ENCODE results near the gene ATP5F1B.

- TF ChIP-seq, protein P1, sequence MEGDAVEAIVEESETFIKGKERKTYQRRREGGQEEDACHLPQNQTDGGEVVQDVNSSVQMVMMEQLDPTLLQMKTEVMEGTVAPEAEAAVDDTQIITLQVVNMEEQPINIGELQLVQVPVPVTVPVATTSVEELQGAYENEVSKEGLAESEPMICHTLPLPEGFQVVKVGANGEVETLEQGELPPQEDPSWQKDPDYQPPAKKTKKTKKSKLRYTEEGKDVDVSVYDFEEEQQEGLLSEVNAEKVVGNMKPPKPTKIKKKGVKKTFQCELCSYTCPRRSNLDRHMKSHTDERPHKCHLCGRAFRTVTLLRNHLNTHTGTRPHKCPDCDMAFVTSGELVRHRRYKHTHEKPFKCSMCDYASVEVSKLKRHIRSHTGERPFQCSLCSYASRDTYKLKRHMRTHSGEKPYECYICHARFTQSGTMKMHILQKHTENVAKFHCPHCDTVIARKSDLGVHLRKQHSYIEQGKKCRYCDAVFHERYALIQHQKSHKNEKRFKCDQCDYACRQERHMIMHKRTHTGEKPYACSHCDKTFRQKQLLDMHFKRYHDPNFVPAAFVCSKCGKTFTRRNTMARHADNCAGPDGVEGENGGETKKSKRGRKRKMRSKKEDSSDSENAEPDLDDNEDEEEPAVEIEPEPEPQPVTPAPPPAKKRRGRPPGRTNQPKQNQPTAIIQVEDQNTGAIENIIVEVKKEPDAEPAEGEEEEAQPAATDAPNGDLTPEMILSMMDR (IDR thresholded peaks at IDR 0.05), result peak; percentile 78
- TF ChIP-seq, protein P2, sequence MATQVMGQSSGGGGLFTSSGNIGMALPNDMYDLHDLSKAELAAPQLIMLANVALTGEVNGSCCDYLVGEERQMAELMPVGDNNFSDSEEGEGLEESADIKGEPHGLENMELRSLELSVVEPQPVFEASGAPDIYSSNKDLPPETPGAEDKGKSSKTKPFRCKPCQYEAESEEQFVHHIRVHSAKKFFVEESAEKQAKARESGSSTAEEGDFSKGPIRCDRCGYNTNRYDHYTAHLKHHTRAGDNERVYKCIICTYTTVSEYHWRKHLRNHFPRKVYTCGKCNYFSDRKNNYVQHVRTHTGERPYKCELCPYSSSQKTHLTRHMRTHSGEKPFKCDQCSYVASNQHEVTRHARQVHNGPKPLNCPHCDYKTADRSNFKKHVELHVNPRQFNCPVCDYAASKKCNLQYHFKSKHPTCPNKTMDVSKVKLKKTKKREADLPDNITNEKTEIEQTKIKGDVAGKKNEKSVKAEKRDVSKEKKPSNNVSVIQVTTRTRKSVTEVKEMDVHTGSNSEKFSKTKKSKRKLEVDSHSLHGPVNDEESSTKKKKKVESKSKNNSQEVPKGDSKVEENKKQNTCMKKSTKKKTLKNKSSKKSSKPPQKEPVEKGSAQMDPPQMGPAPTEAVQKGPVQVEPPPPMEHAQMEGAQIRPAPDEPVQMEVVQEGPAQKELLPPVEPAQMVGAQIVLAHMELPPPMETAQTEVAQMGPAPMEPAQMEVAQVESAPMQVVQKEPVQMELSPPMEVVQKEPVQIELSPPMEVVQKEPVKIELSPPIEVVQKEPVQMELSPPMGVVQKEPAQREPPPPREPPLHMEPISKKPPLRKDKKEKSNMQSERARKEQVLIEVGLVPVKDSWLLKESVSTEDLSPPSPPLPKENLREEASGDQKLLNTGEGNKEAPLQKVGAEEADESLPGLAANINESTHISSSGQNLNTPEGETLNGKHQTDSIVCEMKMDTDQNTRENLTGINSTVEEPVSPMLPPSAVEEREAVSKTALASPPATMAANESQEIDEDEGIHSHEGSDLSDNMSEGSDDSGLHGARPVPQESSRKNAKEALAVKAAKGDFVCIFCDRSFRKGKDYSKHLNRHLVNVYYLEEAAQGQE (IDR thresholded peaks at IDR 0.05; ENCODE audit: insufficient read depth in 1 of 2, low read depth in 2 of 2, low read length in 1 of 2), result no peak
- TF ChIP-seq POLR2AphosphoS5 (IDR thresholded peaks at IDR 0.05; ENCODE audit: low read depth, low read length) (peak; percentile 45; the same call in 1 of the 2 replicates), SIN3A (IDR thresholded peaks at IDR 0.05; ENCODE audit: borderline replicate concordance, insufficient read depth, low read depth, low read length) (peak; percentile 63; the same call in 1 of the 2 replicates)
Measured at GRCh38 chr12:56634837-56635791, 10.7 kb downstream of the ATP5F1B start.
